Mucosa of descending colon (tissue), 3 donors: Measurements from ENCODE around the gene MMEL1. TPM values are rescaled to one million over a fixed set of nuclear protein-coding genes. Genes with fewer than 3 reads are reported as not detected.
A peak's percentile ranks its signal among the peaks of the same experiment; 100 is the strongest.
"Not testable (repeated sequence)": the region's sequence is repeated elsewhere in the genome, so short reads cannot be mapped to it uniquely, and the experiment has no call there.

Experiments used
- ATAC-seq: fragments of 200-7000 bp; cut with Tn5 transposase; one replicate; pipeline ENCODE4 v1.9.1; 2020; ENCODE audit warnings: mild to moderate bottlenecking, moderate library complexity
- DNase-seq, 3 donors: peaks; one replicate each; pipeline ENCODE4 v3.0.0-alpha.2; 2020
- H3K36me3 ChIP-seq: fragments of 200-600 bp; one replicate; pipeline ENCODE4 v1.8.0; 2021; ENCODE audit warnings: low read depth, mild to moderate bottlenecking
- H3K4me1 ChIP-seq: fragments of 200-600 bp; one replicate; pipeline ENCODE4 v1.8.0; 2021; ENCODE audit warnings: low read depth, mild to moderate bottlenecking
- H3K4me3 ChIP-seq: fragments of 200-600 bp; one replicate; pipeline ENCODE4 v1.8.0; 2021; ENCODE audit warnings: mild to moderate bottlenecking
- H3K9me3 ChIP-seq: fragments of 200-600 bp; one replicate; pipeline ENCODE4 v1.8.0; 2021; ENCODE audit warnings: mild to moderate bottlenecking
- CTCF ChIP-seq: fragments of 200-600 bp; IDR thresholded peaks from one replicate; pipeline ENCODE4 v1.8.0; 2022; ENCODE audit warnings: antibody characterized with exemption, mild to moderate bottlenecking
- intact Hi-C, 2 donors: fragments of 100-400 bp; cut with DNase I in 1 of 2; cut with micrococcal nuclease in 1 of 2; formaldehyde crosslinking; loops; one replicate each; pipeline versions ENCODE4 v1.11.0 to v1.11.1; 2022; cut with DNase I, micrococcal nuclease
- long read RNA-seq, 2 donors: library from polyadenylated mRNA; unstranded; transcript quantifications; one replicate each; pipeline ENCODE4 v2.0.0, GENCODE V29; 2019 to 2021
- total RNA-seq, 3 donors: library from RNA; stranded (reverse); fragmentation: NEBNext Ultra II Directional in 2 of 3; extraction: Animal tissue kit (Norgen Biotek cat#: 25700) in 2 of 3; gene quantifications; one replicate each; pipeline versions ENCODE4 v1.2.1 to v1.2.4, GENCODE V29; 2021 to 2023
- donor health status: DM: no; HTN: no; CAD: no; lungs with moderate emphysema.
- donor health status: DM: no; HTN: no; CAD: no.
- donor health status: DM: no; HTN: yes; CAD: no.

Gene MMEL1
- total RNA-seq, result 10 to 100 TPM in 1 of 3 donors, 1 to 10 TPM in 2; 4.2 to 10.9 (median 9.4) TPM
- long read RNA-seq, donor 1, partial matches to known transcripts, result 1 of 2 reads
- long read RNA-seq, donor 1, other reads (novel, unspliced or antisense), result 1 of 2 reads
- long read RNA-seq, donor 2, partial matches to known transcripts, result 2 of 2 reads
- long read RNA-seq, donor 2, other reads (novel, unspliced or antisense), result 0 of 2 reads

- peaks cover 16% of the 10 kb centered on the region for H3K4me1 ChIP-seq
- TF ChIP-seq CTCF, result no peak
- peaks cover 8% of the 10 kb centered on the region for H3K9me3 ChIP-seq
- DNase-seq (peak; percentile 57 to 70 (median 61)), ATAC-seq (peak; percentile 34)
- H3K36me3 ChIP-seq, result no peaks in the 10 kb centered on the region
- intact Hi-C loops, result no loop called here
- no peak within 1 kb of the TSS for H3K4me3 ChIP-seq
These were observed at the start of gene MMEL1 for GRCh38 chr1:2632561-2633361. MMEL1 (minus strand) TSS chr1:2633016; CDS start chr1:2629484, 3,532 bp downstream.

GRCh38 chr1:2676726-2677125, 43.9 kb upstream of the MMEL1 start:
- H3K36me3 ChIP-seq, H3K4me3 ChIP-seq, DNase-seq, intact Hi-C loops, H3K4me1 ChIP-seq, H3K9me3 ChIP-seq, ATAC-seq: not testable (repeated sequence)

- ATAC-seq, H3K4me3 ChIP-seq, H3K9me3 ChIP-seq, intact Hi-C loops, H3K36me3 ChIP-seq, H3K4me1 ChIP-seq: not testable (repeated sequence)
- DNase-seq, result peak in 1 of 3 donors; percentile 55
These were observed 38.8 kb upstream of the MMEL1 start for GRCh38 chr1:2671656-2672055.

- intact Hi-C loops, ATAC-seq, H3K9me3 ChIP-seq, H3K4me1 ChIP-seq, H3K4me3 ChIP-seq, H3K36me3 ChIP-seq: not testable (repeated sequence)
- peak in 1 of 3 donors; percentile 66 for DNase-seq
These were observed 27.0 kb upstream of the MMEL1 start for GRCh38 chr1:2659806-2660205.

- intact Hi-C loops, H3K36me3 ChIP-seq, H3K4me3 ChIP-seq, ATAC-seq, H3K4me1 ChIP-seq, H3K9me3 ChIP-seq: not testable (repeated sequence)
- DNase-seq, result peak in 1 of 3 donors; percentile 43
These were observed 25.1 kb upstream of the MMEL1 start for GRCh38 chr1:2657909-2658308.

- H3K9me3 ChIP-seq, H3K36me3 ChIP-seq, ATAC-seq, H3K4me3 ChIP-seq, H3K4me1 ChIP-seq, intact Hi-C loops: not testable (repeated sequence)
- DNase-seq, result peak in 2 of 3 donors; percentile 7 to 70
These were observed 24.3 kb upstream of the MMEL1 start for GRCh38 chr1:2657124-2657523.

GRCh38 chr1:2655598-2656434, 23.0 kb upstream of the MMEL1 start:
- ATAC-seq, H3K36me3 ChIP-seq, H3K9me3 ChIP-seq, H3K4me3 ChIP-seq, H3K4me1 ChIP-seq, intact Hi-C loops: not testable (repeated sequence)
- peak in 2 of 3 donors; percentile 18 to 78 for DNase-seq

- H3K4me1 ChIP-seq, H3K36me3 ChIP-seq, H3K4me3 ChIP-seq, intact Hi-C loops, H3K9me3 ChIP-seq: not testable (repeated sequence)
- peak in 2 of 3 donors; percentile 27 to 70 for DNase-seq
- ATAC-seq, result peak; percentile 31
These were observed 21.7 kb upstream of the MMEL1 start for GRCh38 chr1:2654443-2654948.

- H3K36me3 ChIP-seq, ATAC-seq, H3K9me3 ChIP-seq, H3K4me1 ChIP-seq, intact Hi-C loops, H3K4me3 ChIP-seq: not testable (repeated sequence)
- DNase-seq, result peak; percentile 25 to 88 (median 39)
These were observed 21.1 kb upstream of the MMEL1 start for GRCh38 chr1:2653741-2654442.

- H3K4me1 ChIP-seq, H3K9me3 ChIP-seq, ATAC-seq, intact Hi-C loops, H3K4me3 ChIP-seq, H3K36me3 ChIP-seq: not testable (repeated sequence)
- DNase-seq, result peak in 2 of 3 donors; percentile 21 to 70
These were observed 20.2 kb upstream of the MMEL1 start for GRCh38 chr1:2652926-2653571.

- H3K36me3 ChIP-seq, intact Hi-C loops, H3K4me1 ChIP-seq, H3K9me3 ChIP-seq, ATAC-seq, H3K4me3 ChIP-seq: not testable (repeated sequence)
- peak in 2 of 3 donors; percentile 17 to 66 for DNase-seq
These were observed 19.5 kb upstream of the MMEL1 start for GRCh38 chr1:2652152-2652925.
